Heart left ventricle (tissue), 13 donors: Measurements from ENCODE around the gene LMNTD2.

ENCODE experiments used
- CTCF ChIP-seq, 12 donors: fragments of 200-600 bp; sonication (generic) in 4 of 12; IDR thresholded peaks; one replicate each; pipeline versions ENCODE4 v1.5.0 to v1.8.0; 2018 to 2022; ENCODE audit warnings: antibody characterized with exemption in 12 of 12, mild to moderate bottlenecking in 5 of 12
- POLR2A ChIP-seq, 2 donors: fragments of 450-650 bp; IDR thresholded peaks; one replicate each; pipeline ENCODE4 v1.6.1; 2017; ENCODE audit warnings: antibody characterized with exemption in 2 of 2, mild to moderate bottlenecking in 2 of 2, moderate library complexity in 2 of 2
- donor health status: ischemic (EF 13 %, LVEDD 7.1; RV severe dilation, severe dysfunction).
- donor health status: DM: no; HTN: yes; CAD: no.
- donor health status: DM: no; HTN: no; CAD: no.
- donor health status: ischemic (EF 25% LVEDD 6.9; RV normal size, moderate dysfunction).
- donor health status: ischemic (EF 25% LVEDD 5.7; RV mildly dilated, moderate dysfunction).
- donor health status: ischemic (EF 35%, LVEDD 5.7; RV mildly dilated, moderate dysfunction).
- donor health status: nonischemic (EF 11% LVEDD 7.7; RV severe dilation, severe dysfunction).
- donor health status: DM: yes; HTN: yes; CAD: no.
- donor health status: PGD.
- donor health status: ischemic (EF 29% LVEDD 5.4; RV normal size, mild dysfunction).
- donor health status: nonischemic (EF 23%, LVEDD 6.1; RV moderate dilation, normal function).

- TF ChIP-seq CTCF (IDR thresholded peaks at IDR 0.05) (no peak), POLR2A (IDR thresholded peaks at IDR 0.05) (no peak)
These were observed 23.7 kb upstream of the LMNTD2 start for GRCh38 chr11:584287-584686.
